ENCODE data around the gene ANKRD9.
"Not testable (repeated sequence)": the region's sequence is repeated elsewhere in the genome, so short reads cannot be mapped to it uniquely, and the experiment has no call there.

The ANKRD9 gene

DNA sequence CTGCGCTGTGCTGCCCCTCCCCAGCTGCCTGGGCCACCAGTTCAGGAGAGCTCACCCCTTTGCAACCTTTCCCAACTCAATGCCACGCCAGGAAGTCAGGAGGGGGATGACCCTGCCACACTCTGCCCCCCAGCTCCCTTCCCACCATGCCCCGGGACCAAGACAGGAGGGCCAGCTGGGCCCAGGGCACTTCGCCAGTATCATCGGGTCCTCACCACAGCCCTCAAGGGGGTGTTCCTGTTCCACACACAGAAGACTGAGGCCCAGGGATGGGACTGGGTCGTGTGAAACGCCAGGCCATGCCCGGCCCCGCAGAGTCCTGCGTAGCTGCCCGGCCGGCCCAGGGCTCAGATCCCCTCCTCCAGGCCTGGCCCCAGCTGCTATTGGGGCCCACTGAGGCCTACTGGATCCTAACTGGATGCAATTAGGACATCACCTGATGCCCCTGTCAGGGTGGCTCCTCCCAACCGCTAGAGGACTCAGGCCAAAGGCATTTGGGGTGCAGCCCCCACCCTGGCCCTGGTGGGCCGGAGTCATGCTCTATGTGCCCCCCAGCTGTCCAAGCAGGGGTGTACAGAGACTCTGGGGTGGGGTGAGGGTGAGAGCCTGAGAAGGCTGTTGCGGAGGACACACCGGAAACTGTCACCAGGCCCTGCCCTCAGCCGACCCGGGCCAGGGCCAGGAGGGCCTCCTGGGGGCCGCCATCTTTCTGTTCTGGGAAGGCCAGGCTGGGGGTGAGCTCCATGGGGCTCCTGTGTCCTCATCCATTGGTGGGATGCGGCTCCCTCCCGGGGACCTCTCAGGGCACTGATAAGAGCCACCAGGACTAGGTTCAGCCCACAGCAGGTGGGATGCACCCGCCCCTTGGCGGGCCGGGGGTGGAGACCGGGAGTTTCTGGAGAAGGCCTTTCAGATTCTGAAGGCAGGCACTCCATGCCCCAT, 29.3 kb upstream of the ANKRD9 start:
- DNase-seq, result no peak

- no peak for DNase-seq
Measured at GRCh38 chr14:102537981-102538601, 28.5 kb upstream of the ANKRD9 start.

GRCh38 chr14:102532204-102532658, 22.7 kb upstream of the ANKRD9 start:
- DNase-seq, result no peak

DNA sequence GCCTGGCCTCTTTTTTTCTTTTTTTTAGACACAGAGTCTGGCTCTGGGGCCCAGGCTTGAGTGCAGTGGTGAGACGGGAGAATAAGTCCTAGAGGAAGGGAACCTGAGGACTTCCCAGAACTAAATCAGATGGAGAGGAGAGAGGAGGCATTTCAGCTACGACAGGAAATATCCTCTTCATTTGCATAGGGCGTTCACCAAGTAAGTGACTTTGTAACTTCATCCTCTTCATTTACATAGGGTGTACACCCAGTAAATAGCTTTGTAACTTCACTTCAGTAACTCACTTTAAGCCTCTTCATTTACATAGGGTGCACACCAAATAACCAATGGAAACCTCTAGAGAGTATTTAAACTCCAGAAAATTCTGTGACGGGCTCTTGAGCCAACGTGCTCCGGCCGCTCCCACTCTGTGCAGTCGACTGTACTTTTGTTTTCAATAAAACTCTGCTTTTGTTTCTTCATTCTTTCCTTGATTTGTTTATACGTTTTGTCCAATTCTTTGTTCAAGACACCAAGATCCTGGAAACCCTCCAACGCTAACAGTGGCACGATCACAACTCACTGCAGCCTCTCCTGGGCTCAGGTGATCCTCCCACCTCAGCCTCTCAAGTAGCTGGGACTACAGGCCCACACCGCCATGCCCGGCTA, 21.4 kb upstream of the ANKRD9 start:
- no peak for DNase-seq

DNA sequence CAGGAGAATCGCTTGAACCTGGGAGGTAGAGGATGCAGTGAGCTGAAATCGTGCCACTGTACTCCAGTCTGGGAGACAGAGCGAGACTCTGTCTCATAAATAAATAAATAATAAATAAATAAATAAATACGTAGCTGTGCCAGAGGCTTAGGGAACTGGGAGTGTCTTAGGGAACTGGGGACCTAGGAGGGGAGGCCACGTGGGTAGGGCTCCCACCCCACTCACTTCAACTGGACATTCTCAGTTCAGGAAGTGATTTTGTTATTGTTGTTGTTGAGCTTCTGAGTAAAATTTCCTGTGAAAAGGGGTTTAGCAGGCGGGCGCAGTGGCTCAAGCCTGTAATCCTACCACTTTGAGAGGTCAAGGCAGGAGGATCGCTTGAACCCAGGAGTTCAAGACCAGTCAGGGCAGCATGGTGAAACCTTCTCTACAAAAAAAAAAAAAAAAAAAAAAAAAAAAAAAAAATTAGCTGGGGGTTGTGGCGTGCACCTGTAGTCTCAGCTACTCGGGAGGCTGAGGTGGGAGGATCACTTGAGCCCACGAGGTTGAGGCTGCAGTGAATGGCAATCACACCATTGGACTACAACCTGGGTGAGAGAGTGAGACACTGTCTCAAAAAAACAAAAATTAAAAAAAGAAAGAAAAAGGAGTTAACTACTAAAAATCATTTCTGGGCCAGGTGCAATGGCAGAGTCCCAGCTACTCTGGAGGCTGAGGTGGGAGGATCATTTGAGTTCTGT, 19.0 kb upstream of the ANKRD9 start:
- no peak for DNase-seq

- no peak for DNase-seq
Measured at GRCh38 chr14:102525929-102526497, 16.4 kb upstream of the ANKRD9 start.

DNA sequence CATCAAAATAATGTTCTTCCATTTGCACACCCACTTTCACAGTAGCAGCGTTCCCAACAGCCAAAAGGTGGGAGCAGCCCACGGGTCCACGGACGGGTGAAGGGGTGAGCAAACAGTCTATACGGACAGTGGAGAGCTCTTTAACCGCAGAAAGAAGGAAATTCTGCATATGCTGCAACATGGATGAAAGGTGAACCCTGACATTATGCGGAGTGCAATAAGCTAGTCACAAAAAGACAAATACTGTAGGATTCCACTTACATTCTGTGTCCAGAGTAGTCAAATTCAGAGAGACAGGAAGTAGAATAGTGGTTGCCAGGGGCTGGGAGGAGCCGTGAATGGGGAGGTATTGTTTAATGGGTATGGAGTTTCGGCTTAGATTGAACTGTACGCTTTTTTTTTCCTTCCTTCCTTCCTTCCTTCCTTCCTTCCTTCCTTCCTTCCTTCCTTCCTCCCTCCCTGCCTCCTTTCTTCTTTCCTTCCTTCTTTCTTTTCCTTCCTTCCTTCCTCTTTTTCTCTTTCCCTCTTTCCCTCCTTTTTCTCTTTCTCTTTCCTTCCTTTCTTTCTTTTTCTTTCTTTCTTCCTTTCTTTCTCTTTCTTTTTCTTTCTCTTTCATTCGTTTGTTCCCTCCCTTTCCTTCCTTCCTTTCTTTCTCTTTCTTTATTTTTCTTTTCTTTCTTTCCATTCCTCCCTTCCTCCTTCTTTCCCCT, 15.8 kb upstream of the ANKRD9 start:
- DNase-seq, result peak; percentile 19

- peak; percentile 99 for DNase-seq
Measured at GRCh38 chr14:102524451-102525218, 15.1 kb upstream of the ANKRD9 start.

GRCh38 chr14:102523569-102524450, 14.2 kb upstream of the ANKRD9 start:
- peak; percentile 24 for DNase-seq

- no peak for DNase-seq
Measured at GRCh38 chr14:102523200-102523568, 13.6 kb upstream of the ANKRD9 start.

GRCh38 chr14:102519709-102520108, 10.1 kb upstream of the ANKRD9 start:
- not testable (repeated sequence) for DNase-seq

- DNase-seq, result no peak
Measured at GRCh38 chr14:102518063-102518648, 8.6 kb upstream of the ANKRD9 start.

DNA sequence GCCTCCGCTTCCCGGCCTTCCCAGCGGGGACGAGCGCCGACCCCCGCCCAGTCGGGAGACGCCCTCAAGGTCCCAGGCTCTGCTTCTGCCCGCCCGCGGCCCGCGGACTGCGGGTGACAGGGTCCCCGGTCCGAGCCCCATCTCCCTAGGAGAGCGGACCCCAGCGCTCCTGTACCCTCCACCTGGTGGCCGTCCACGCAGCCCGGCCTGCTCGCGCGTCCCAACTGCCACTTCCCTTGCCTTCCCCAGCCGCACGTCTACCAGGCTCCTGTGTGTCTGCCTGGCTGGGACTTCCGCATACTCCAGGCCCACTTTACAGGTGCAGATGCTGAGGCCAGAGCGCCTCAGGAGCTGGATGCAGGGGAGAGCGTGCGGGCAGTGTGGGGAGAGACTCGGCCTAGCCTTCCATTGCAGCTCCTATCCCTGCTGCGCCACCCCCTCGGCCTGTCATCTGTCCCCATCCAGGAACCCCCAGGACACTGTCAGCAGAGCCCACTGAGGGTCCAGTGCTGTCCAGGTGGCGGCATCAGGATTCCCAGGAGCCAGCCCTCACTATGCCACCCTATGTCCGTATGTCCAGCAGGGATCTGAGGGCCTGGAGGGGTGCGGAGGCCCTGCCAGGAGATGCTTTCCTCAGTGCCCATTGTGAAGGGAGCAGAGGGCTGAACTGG, 8.0 kb upstream of the ANKRD9 start:
- DNase-seq, result no peak

- no peak for DNase-seq
Measured at GRCh38 chr14:102516531-102517391, 7.2 kb upstream of the ANKRD9 start.

- DNase-seq, result no peak
Measured at GRCh38 chr14:102514987-102515733, 5.6 kb upstream of the ANKRD9 start.

DNA sequence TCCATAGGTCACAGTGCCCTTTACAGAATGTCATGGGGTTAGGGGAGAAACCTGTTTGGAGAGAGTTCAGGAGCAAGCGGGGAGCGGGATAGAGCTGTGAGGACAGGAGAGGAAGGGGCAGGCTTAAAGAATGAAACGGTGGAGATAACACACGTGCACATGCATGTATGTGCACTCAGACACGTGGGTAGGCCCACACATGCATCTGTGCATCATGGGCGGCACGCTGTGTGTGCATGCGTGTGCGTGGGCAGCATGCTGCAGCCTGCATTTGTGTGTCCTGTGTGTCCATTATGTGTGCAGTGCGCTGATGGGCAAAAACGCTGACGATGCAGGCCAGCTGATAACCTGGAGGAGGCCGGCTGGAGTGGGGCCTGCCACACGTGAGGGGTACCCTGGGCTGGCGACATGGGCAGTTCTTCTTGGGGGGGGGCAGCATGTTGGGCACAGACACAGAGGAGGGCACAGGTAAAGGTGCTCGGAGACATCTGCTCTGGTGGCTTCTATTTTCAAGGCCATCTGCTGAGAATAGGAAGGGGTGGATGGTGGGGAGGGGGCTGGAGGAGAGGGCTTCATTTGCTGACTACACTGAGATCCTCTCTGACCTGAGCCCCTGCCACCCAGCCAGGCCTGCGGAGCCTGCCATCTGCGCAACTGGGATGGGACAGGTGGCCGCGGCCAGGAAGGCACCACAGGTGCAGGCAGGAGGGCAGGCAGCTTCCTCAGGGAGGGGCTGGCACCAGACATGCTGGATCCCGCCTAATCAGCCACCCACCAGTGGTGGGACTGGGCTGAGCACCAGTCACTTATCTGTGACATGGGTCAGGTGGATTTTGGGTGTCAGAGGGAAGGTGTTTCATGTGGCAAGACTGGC, 4.6 kb upstream of the ANKRD9 start:
- no peak for DNase-seq
